ENCODE data around the gene GLMP. TPM values are rescaled to one million over a fixed set of nuclear protein-coding genes. Genes with fewer than 3 reads are reported as not detected.

Gene GLMP
- 54.7 and 83.6 TPM in 2 replicates for total RNA-seq

GRCh38 chr1:156295391-156295947, at the start of gene GLMP:
Gene GLMP (minus strand): TSS chr1:156295679. CDS start chr1:156295645, 34 bp downstream.

GRCh38 chr1:156338180-156338976, 42.9 kb upstream of the GLMP start, which contains the start of the genes CCT3 and TSACC:
Gene CCT3 (minus strand): TSS chr1:156338292. CDS start chr1:156338184, 108 bp downstream.
Gene TSACC (plus strand): TSS chr1:156338526. CDS start chr1:156339758, 1,232 bp downstream.

GRCh38 chr1:156298852-156299357, 3.4 kb upstream of the GLMP start, which contains the start of gene VHLL:
Gene VHLL (minus strand): TSS chr1:156299307. CDS start chr1:156299189, 118 bp downstream.

GRCh38 chr1:156284112-156284511, 11.4 kb downstream of the GLMP start, which contains the start of gene TMEM79:
Gene TMEM79 (plus strand): TSS chr1:156284325. CDS start chr1:156285227, 902 bp downstream.

GRCh38 chr1:156282479-156283222, 12.8 kb downstream of the GLMP start, which contains the start of gene SMG5:
Gene SMG5 (minus strand): TSS chr1:156282825. CDS start chr1:156282680, 145 bp downstream.

GRCh38 chr1:156247460-156248322, 47.8 kb downstream of the GLMP start, which contains the start of gene PAQR6:
Gene PAQR6 (minus strand): TSS chr1:156248056. CDS start chr1:156246731, 1,325 bp downstream.

Other genes starting within 250 kb of the GLMP start
- 30.4 and 33.1 TPM in 2 replicates for gene UBQLN4, start 241.9 kb downstream of the GLMP start, total RNA-seq
- gene LAMTOR2, start 240.9 kb downstream of the GLMP start, total RNA-seq: 43.7 and 70.9 TPM in 2 replicates
- not detected in 2 replicates for gene RAB25, start 234.5 kb downstream of the GLMP start, total RNA-seq
- gene MEX3A, start 213.2 kb downstream of the GLMP start, total RNA-seq: 15.8 and 19.9 TPM in 2 replicates
- 724 and 847 TPM in 2 replicates for gene LMNA, start 181.0 kb downstream of the GLMP start, total RNA-seq
- gene SEMA4A, start 142.1 kb downstream of the GLMP start, total RNA-seq: 0.29 and 0.65 TPM in 2 replicates
- 18.3 and 21.3 TPM in 2 replicates for gene SLC25A44, start 101.6 kb downstream of the GLMP start, total RNA-seq
- gene PMF1, start 82.7 kb downstream of the GLMP start, total RNA-seq: 51.9 and 54.3 TPM in 2 replicates
- 0.19 and 0.33 TPM in 2 replicates for gene BGLAP, start 53.5 kb downstream of the GLMP start, total RNA-seq
- gene PAQR6, start 47.6 kb downstream of the GLMP start, total RNA-seq: 0.33 and 0.57 TPM in 2 replicates
- gene SMG5, start 12.9 kb downstream of the GLMP start, total RNA-seq: 72.8 and 73.3 TPM in 2 replicates
- gene TMEM79, start 11.4 kb downstream of the GLMP start, total RNA-seq: 0.98 and 1.9 TPM in 2 replicates
- 0.33 TPM in 1 of 2 replicates, not detected in the other for gene VHLL, start 3.6 kb upstream of the GLMP start, total RNA-seq
- gene CCT3, start 42.6 kb upstream of the GLMP start, total RNA-seq: 523 and 571 TPM in 2 replicates
- 0.65 TPM in 1 of 2 replicates, not detected in the other for gene TSACC, start 42.8 kb upstream of the GLMP start, total RNA-seq
- gene RHBG, start 73.5 kb upstream of the GLMP start, total RNA-seq: not detected in 2 replicates
- gene MEF2D, start 205.1 kb upstream of the GLMP start, total RNA-seq: 21.6 and 29.4 TPM in 2 replicates